CD4-positive, alpha-beta T cell treated with Interleukin-15 for 4 hours (primary cell): ENCODE results near the gene ZBTB42.

Source experiments
- DNase-seq: peaks from one replicate; pipeline ENCODE4 v3.0.0-alpha.2; 2020; ENCODE audit warnings: low spot score

ZBTB42 gene

GRCh38 chr14:104795781-104796686 lies 4.9 kb upstream of the ZBTB42 start:
- peak; percentile 50 for DNase-seq

GRCh38 chr14:104796687-104797081 lies 4.2 kb upstream of the ZBTB42 start:
- DNase-seq = no peak

- no peak for DNase-seq
Observed at GRCh38 chr14:104797115-104798044, 3.5 kb upstream of the ZBTB42 start.

- DNase-seq = no peak
Observed at GRCh38 chr14:104798300-104799243, 2.3 kb upstream of the ZBTB42 start.

- no peak for DNase-seq
Observed at GRCh38 chr14:104799244-104800014, 1.5 kb upstream of the ZBTB42 start.

- DNase-seq = peak; percentile 85
Observed at GRCh38 chr14:104800015-104800770, 708 bp upstream of the ZBTB42 start.

- DNase-seq = no peak
Observed at GRCh38 chr14:104801520-104802393, 856 bp downstream of the ZBTB42 start.

- no peak for DNase-seq
Observed at GRCh38 chr14:104802394-104803184, 1.7 kb downstream of the ZBTB42 start.

GRCh38 chr14:104803280-104803911 lies 2.5 kb downstream of the ZBTB42 start:
- DNase-seq = no peak

- no peak for DNase-seq
Observed at GRCh38 chr14:104803912-104804410, 3.1 kb downstream of the ZBTB42 start.

GRCh38 chr14:104804481-104805325 lies 3.8 kb downstream of the ZBTB42 start:
- DNase-seq = no peak

GRCh38 chr14:104805326-104805678 lies 4.4 kb downstream of the ZBTB42 start:
- DNase-seq = no peak

GRCh38 chr14:104805941-104806624 lies 5.2 kb downstream of the ZBTB42 start:
- DNase-seq = no peak

GRCh38 chr14:104806625-104807465 lies 5.9 kb downstream of the ZBTB42 start:
- DNase-seq = no peak

GRCh38 chr14:104808456-104808855 lies 7.6 kb downstream of the ZBTB42 start:
- DNase-seq = no peak
